ENCODE data around the gene CRB3. TPM values are rescaled to one million over a fixed set of nuclear protein-coding genes. Genes with fewer than 3 reads are reported as not detected.

CRB3 gene
- total and polyA plus RNA-seq, 2 of the 8 experiments (the other 6 are each of a cell fraction or from before 2014, with no cell fraction given), result 21.1 to 24.6 TPM

GRCh38 chr19:6460099-6460884 is 3.8 kb upstream of the CRB3 start (continued):
- TF ChIP-seq ASH2L (IDR thresholded peaks at IDR 0.05; ENCODE audit: low read length), result peak; percentile 56
- TF ChIP-seq MAFK (IDR thresholded peaks at IDR 0.05; ENCODE audit: low read depth, low read length), result no peak

All from H1 (cell line).